ENCODE results near the gene CDKN2B.

The CDKN2B gene

DNA sequence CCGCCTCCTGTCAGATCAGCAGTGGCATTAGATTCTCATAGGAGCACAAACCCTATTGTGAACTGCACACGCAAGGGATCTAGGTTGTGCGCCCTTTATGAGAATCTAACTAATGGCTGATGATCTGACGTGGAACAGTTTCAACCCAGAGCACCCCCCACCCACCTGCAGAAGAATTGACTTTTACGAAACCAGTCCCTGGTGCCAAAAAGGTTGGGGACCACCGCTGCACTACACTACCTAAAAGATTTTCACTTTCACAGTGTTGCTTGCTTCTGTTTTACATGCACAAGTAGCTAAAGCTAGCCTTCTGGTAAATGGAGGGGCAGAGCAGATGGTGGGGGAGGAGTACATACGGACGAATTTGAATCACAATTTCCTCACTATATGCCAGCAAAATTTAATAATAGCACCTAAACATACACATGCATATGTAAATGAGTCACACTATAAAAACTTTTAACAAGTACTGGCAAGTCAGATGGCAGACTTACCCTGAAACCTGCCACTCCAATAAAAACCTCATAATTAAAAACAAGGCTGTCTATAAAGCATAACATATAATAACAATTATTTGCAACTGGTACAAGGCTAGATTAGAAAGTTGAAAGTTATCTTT lies 24.0 kb upstream of the CDKN2B start:
- no peak for DNase-seq (ENCODE audit: low read depth)

DNA sequence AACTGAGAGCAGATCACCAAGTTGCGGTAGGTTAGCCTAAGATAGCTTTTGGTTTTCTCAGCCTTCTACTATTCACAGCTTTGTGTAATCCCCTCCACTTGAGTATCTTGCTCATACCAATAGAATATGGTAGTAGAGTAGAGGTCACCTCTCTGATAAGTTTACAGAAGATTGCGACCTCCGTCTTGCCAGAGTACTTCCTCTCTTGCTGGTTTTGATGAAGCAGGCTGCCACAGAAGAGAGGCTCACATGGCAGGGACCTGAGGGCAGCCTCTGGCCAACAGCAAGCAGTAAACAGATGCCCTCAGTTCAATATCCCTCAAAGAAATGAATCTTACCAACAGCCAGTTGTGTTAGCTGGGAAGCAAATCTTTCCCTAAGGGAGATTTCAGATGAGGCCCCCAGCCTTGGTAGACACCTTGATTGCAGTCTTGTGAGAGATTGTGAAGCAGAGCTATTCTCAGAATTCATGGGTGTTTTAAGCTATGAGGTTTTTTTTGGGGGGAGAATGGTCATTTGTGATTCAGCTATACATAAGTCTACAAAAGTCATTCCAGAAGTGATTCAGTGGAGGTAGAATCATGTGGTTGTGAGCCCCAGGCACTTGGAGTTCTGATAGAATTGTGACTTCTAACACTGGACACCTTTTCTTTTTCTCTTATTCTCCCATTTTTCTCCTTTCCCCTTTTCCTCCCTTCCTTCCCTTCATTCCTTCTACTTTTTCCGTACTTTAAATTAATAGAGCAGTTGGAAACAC lies 22.7 kb upstream of the CDKN2B start:
- DNase-seq (ENCODE audit: low read depth) = no peak

DNA sequence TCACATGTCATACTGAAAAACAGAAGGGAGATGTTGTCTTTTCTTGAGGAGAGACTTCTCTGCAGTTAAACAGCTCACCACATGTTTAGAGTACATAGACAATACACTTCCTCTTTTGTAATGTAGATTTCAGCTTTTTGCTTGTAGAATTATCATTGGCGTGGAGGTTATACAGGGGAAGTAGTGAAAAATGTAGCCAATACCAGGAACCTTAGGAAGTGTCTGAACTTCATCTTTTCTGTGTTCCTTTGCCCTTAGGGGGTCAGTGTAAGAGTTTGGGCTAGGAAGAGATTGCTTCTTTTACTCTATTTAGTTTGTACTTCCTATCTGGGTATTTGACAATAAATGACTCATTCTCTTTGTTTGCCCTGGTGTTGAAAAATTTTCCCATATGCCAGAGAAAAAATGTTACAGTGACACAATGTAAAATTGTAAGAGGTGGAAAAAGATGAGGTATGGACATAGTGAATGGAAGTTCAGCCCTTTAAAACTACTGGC lies 21.0 kb upstream of the CDKN2B start:
- no peak for DNase-seq (ENCODE audit: low read depth)

DNA sequence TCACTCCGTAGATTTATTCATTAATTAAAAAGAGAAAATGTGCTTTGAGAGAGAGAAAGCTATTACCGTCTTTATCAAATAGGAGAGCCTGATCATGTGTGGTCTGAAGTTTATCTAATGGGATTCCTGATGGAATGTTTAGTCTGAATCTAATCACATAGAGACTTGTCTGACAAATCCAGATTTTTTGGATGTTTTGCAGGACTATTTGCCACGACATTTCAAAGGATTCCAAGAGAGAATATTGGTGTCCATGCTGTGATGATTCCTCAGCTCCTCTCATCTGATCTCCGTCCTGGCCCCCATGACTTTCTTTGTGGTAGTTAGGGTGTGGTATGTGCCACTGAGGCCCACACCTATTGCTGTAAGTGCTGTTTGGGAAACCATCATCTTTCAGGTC lies 20.1 kb upstream of the CDKN2B start:
- DNase-seq (ENCODE audit: low read depth) = no peak

DNA sequence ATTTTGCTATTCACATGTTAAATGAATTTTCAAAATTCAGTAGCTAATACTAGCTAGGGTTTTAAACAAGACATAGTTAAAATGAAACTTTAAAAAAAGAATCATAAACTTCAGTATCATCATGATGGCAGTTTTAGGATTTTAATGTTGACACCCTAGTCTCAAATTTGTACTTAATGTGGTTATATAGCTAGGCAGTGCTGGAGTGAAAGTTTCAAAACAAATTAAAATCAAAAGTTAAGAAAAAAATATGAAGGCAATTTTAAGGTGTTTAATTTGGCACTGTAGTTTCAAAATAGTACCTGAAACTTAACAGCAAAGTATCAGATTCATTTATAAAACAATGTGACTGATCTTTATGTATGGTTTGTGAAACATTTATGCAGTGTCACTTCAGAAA lies 19.3 kb upstream of the CDKN2B start:
- DNase-seq (ENCODE audit: low read depth) = no peak

DNA sequence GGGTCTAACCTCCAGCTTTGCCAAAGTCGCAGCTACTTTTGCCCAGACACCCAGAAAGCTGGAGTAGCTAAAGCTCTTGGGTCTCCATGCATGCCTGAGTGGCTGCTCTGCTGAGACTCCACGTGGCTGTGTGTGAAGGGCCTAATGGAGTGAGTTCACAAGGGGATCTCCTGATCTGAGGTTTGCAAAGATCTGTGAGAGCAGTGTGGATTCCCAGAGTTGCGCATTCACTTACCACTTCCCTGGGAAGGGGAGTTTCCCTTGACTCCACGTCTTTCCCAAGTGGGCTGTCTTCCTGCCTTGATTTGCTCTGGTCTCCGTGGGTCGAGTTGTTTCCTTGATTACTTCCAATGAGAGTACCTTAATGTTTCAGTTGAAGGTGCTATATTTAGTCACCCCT lies 17.6 kb upstream of the CDKN2B start:
- DNase-seq (ENCODE audit: low read depth) = no peak

DNA sequence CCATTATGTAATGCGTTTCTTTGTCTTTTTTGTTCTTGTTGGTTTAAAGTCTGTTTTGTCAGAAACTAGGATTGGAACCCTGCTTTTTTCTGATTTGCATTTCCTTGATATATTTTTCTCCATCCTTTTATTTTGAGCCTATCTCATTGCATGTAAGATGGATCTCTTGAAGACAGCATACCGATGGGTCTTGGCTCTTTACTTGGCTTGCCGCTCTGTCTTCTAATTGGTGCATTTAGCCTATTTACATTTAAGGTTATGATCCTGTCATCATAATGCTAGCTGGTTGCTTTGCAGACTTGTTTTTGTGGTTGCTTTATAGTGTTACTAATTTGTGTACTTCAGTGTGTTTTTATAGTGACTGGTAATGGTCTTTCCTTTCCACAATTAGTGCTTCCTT lies 13.3 kb upstream of the CDKN2B start:
- no peak for DNase-seq (ENCODE audit: low read depth)

DNA sequence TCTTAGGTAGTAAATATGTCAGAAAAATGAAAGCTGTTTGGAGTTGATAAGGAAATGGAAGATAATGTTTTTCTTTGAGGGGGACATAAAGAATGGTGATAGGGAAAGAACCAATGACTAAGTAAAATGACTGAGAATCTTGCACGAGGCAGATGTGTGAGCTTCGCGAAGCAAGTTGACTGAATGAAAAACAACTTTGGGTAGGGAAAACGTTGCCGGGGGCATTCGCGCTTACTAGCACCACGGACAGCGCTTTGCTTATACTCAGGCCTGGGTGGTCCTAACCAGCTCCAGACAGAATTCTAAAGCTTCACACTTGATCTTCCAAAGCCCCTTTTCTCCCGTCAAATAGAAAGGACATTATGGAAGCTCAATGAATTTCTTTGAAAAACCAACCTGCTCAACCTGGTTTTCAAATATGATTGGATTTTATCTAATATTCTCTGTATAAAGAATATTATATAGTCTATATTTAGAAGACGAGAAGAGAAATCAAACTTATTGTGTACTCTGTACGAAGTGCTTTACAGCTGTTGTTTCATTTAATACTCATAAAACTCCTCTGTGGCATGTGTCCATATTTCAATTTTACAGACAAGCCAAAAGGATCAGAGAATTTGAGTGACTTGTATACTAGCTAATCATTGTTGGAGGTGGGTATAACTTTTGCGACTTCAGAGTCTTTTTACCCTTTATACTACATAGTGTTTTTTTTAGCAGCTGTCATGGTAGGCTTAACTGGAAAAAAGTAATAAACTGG lies 1.9 kb upstream of the CDKN2B start:
- DNase-seq (ENCODE audit: low read depth) = no peak

DNA sequence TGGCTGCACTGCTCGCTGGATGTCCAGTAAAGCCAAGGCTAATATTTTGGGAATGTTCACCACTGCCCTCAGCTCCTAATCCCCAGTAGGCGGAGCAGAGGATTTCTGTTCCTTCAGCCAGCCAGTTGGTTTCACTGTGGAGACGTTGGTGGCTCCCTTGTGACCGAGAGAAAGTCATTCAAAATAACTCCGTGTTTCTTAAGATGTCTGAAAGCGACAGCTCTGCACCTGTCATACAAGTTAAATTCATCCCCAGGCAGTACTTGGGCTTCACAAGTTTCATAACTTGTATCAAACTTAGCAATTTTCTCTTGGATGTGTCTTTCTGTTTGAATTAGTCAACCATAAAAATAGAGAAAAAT lies 382 bp upstream of the CDKN2B start:
- no peak for DNase-seq (ENCODE audit: low read depth)

DNA sequence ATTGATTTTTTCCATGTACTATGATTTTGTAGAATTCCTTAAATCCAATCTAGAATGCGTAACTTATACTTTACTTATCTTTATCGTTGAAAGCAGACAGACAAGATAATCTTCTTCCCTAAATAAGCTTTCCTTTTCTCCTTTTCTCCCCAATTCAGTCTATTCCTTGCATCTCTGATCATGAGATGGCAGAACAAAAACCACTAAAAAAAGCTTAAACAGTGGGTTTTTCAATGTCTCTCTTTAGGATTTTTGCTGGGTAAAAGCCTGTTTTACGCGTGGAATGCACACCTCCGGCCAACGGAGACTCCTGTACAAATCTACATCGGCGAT lies 755 bp downstream of the CDKN2B start:
- no peak for DNase-seq (ENCODE audit: low read depth)

DNA sequence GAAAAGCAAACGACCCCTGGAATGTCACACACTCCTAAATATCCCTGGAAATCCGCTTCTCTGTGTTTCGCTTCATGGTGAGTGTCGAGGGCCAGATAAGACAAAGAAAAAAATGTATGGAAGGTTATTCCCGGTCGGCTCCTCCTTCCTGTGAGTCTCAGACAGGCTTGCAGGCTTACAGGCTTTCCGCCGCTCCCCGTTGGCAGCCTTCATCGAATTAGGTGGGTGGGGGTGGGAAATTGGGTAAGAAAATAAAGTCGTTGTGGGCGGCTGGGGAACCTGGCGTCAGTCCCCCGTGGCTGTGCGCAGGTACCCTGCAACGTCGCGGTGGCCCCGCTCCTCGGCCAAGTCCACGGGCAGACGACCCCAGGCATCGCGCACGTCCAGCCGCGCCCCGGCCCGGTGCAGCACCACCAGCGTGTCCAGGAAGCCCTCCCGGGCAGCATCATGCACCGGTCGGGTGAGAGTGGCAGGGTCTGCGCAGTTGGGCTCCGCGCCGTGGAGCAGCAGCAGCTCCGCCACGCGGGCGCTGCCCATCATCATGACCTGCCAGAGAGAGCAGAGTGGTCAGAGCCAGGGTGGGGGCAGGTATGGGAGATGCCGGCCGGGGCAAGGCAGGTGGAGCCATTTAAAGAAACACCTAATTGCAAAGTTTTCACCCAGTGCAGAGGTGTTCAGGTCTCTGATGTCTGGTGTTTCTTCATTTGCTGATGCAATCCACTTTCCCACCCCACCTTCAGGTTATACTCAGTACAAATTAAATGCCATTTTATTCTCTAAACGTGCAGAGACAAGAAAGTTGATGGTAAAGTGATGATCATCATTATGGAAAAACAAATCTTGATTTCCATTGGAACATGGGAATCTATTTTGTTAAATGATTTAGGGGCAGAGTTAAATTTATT lies 3.2 kb downstream of the CDKN2B start:
- DNase-seq (ENCODE audit: low read depth) = no peak

DNA sequence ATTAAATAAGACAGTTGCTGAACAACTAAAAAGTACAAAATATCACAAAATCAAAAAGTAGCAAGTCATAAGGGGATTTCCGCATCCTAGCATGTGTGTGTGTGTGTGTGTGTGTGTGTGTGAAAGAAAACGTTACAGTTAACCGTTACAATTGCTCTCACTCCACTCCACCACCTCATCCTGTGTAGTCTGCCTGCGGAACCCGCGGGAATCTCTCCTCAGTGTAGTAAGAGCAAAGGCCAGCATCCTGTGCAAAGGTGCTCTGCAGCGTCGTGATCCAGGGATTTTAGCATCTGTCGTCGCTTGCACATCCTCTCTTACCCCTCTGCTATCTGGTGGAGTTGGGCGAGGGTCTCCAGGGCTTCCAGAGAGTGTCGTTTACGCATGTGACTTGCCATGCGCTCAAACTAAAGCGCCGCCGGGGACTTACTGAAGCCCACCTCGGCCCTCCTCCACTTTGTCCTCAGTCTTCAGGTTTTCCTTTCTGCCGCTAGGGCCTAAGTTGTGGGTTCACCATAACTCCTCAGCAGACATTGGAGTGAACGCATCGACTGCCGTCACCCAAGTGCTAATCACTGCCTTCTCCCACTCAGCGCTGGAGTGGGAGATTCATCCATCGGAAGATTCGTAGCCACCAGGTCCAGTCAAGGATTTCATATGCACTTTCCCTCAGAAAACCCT lies 3.9 kb downstream of the CDKN2B start:
- DNase-seq (ENCODE audit: low read depth) = no peak

DNA sequence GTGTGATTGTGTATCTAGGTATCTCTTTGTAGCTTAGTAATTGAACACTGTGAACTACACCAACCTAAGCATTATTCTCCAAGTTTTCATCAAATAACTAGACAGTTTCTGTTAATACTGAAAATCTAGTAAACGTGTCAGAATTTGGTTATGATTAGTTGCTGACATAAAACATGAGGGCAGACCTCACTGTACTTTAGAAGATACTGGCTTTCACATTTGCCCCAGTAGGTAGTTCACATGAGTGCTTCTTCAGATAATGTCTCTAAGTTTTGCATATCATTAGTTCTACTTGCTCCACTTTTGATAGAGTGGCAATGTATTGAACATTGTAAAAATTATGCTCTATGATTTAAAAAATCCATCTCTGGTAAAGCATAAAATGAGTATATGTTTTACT lies 7.1 kb downstream of the CDKN2B start:
- DNase-seq (ENCODE audit: low read depth) = no peak

DNA sequence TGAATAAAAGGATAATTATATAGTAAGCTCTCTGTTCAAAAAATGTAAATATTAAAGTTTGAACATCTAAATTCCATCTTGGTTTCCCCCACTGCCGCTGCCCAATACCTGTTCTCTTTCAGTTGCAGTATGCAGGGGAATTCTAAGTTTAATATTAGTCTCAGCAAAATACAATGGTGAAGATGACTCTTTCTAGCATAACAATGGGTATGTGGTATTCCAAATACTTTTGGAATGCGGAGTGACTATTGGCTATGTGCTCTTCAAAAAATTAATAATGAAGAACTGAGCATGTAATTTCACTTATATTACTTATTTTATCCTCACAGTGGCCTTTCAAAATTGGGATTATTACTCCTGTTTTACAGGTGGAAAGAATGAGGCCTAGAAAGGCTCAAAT lies 11.1 kb downstream of the CDKN2B start:
- DNase-seq (ENCODE audit: low read depth) = no peak

DNA sequence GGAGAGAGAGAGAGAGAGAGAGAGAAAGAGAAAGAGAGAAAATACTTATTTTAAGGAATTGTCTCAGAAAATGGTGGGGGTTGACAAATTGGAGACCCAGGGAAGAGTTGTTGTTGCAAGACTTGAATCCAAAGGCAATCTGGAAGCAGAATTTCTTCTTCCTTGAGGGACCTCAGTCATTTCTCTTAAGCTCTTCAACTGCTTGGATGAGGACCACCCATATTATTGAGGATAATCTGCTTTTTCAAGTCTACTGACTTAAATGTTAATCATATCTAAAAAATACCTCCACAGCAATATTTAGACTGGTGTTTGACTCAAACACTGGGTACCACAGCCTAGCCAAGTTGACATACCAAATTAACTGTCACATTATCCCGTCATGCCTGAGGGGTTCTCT lies 11.6 kb downstream of the CDKN2B start:
- no peak for DNase-seq (ENCODE audit: low read depth)

DNA sequence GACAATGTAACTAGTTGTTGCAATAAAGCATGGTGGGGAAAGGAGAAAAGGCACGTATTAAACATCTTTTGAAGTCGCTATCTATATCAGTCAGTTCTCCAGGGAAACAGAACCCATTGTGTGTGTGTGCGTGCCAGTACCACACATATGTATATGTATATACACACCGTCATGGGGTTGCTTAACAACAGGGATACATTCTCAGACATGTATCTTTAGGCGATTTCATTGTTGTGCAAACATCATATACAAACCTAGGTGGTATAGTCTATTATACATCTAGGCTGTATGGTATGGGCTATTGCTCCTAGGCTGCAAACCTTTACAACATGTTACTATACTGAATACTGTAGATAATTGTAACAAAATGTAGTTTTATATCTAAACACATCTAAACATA lies 12.2 kb downstream of the CDKN2B start:
- DNase-seq (ENCODE audit: low read depth) = no peak

DNA sequence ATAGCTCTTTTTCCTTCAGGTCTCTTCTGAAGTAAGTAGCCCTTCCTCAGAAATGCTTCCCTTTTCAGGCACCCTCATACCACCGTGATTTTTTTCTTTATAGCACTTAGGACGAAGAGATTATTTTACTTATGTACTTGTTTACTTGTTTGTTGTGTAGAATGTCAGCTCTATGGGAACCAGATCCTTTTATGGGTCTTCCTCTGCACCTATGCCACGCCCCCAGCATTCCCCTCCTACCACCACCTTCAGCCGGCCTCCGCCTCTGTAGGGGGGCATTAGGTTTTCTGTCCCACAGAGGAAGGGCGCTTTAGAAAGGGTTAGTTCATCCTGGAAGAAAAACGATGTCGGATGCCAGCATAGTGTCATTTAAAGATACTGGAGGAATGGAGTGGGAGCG lies 12.7 kb downstream of the CDKN2B start:
- DNase-seq (ENCODE audit: low read depth) = no peak

DNA sequence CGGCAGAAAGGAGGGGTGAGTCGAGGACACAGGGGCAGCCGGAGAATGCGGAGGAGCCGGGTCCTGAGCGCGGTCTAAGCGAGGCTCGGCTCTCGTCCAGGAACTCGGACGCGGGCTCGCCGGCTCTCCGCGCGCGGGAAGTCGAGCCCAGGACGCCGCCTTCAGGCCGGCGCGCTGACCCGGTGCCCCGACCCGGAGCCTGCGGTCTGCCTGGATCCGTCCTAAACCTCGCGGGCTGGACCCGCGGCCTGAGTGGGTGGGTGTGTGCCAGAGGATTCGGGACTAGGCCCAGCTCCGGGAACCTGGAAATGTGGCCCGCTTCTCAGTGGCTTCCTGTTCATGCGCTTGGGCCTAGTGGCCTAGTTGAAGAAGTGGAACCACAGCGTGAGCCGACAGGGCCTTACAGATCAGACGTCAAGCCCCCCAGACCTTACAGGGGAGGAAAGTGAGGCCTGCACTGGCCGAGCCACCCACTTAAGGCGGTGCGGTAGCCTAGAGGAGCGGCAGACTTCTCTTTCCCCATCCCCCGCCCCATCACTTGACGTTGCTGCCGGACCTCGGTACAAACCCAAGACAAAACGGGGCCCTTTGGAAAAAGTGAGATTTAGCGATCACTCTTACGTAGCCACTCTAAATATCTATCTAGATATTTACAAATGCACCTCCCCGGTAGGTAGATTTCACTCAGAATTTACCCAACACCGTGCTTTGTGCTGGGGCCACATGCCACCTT lies 13.3 kb downstream of the CDKN2B start:
- DNase-seq (ENCODE audit: low read depth) = no peak

DNA sequence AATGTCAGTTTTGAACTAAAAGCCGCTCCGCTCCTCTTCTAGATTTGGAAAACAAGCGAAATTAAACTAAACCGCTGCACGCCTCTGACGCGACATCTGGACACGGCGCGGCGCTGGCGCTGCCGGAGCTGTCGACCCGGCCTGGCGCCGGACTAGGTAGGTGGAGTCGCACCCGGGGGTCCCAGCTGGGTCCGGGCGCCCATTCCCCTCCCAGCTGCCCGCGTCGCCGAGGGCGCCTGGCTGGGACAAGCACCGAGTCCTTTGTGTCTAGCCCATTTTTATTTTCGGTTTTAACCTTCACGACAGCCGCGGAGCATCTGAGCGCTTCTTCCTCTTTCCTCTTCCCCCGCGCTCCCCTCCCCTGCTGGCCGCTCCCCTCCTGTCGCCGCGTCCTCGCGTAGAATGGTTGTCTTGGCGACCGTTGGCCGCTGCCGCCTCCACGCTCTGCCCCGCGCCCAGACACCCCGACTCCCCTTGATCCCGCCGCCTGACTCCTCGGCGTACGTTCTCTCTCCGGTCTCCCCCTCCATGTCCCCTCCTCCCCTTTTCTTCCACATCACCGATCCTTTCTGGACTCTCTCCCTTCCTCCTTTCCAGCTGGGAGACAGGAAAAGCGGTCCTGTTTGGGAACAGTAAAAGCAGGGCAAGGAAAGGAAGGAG lies 14.0 kb downstream of the CDKN2B start:
- peak; percentile 61 for DNase-seq (ENCODE audit: low read depth)

DNA sequence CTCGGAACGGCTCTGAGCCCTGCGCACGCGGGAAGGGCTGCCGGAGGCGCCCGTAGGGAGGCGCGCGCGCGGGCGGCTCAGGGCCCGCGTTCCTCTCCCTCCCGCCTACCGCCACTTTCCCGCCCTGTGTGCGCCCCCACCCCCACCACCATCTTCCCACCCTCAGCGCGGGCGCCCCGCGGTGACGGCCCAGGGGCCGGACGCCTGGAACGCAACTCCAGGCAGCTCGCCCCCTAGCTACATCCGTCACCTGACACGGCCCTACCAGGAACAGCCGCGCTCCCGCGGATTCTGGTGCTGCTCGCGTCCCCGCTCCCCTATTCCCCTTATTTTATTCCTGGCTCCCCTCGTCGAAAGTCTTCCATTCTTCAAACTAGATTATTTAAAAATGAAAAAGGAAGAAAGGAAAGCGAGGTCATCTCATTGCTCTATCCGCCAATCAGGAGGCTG lies 14.5 kb downstream of the CDKN2B start, which contains the start of gene CDKN2B-AS1:
TSS of gene CDKN2B-AS1 (plus strand) at position 236 of the 450 bp plus-strand sequence.
- no peak for DNase-seq (ENCODE audit: low read depth)
